Kidney (tissue), 14 donors: Measurements from ENCODE around the gene POLR3E. TPM values are rescaled to one million over a fixed set of nuclear protein-coding genes. Genes with fewer than 3 reads are reported as not detected.

Experiments
- DNase-seq, 5 donors: peaks; one replicate each; pipeline ENCODE4 v3.0.0-alpha.2; 2013 to 2020
- FAIRE-seq: peaks from 2 replicates; lab custom pipeline; 2012; peaks lifted over from hg19 to GRCh38; lab: Jason Lieb, UNC
- H3K27ac ChIP-seq, 2 donors: one replicate each; pipeline ENCODE4 v1.7.0; 2013; ENCODE audit warnings: low read depth in 2 of 2, low read length in 2 of 2, inconsistent platforms in 1 of 2
- H3K27me3 ChIP-seq: one replicate; pipeline ENCODE4 v1.7.1; 2013; ENCODE audit warnings: low read length, inconsistent platforms; ENCODE audit not compliant: control insufficient read depth, insufficient read depth
- H3K36me3 ChIP-seq, 3 donors: one replicate each; pipeline versions ENCODE4 v1.7.0 to v1.7.1; 2013; ENCODE audit warnings: low read length in 3 of 3, control low read depth in 1 of 3, inconsistent platforms in 1 of 3; ENCODE audit not compliant: insufficient read depth in 3 of 3, control insufficient read depth in 2 of 3
- H3K4me1 ChIP-seq, 3 donors: one replicate each; pipeline versions ENCODE4 v1.7.0 to v1.7.1; 2013; ENCODE audit warnings: low read length in 3 of 3, inconsistent platforms in 1 of 3, low read depth in 1 of 3; ENCODE audit not compliant: control insufficient read depth in 2 of 3, insufficient read depth in 2 of 3
- H3K4me3 ChIP-seq, 3 donors: one replicate each; pipeline versions ENCODE4 v1.7.0 to v1.8.1; 2013; ENCODE audit warnings: low read length in 3 of 3, control low read depth in 1 of 3, inconsistent platforms in 1 of 3
- H3K9ac ChIP-seq, 3 donors: one replicate each; pipeline versions ENCODE4 v1.7.0 to v1.7.1; 2013; ENCODE audit warnings: low read length in 3 of 3, control low read depth in 1 of 3, inconsistent platforms in 1 of 3
- H3K9me3 ChIP-seq, 3 donors: one replicate each; pipeline versions ENCODE4 v1.7.0 to v1.7.1; 2013; ENCODE audit warnings: low read length in 3 of 3, control low read depth in 1 of 3, inconsistent platforms in 1 of 3; ENCODE audit not compliant: control insufficient read depth in 2 of 3, insufficient read depth in 1 of 3
- intact Hi-C: fragments of 100-400 bp; cut with DNase I; formaldehyde crosslinking; loops from one replicate; pipeline ENCODE4 v1.11.1; 2022
- polyA plus RNA-seq: library from polyadenylated mRNA; stranded (reverse); fragments of 350-450 nt; fragmentation: Illumina TruSeq; extraction: RNeasy Lipid Tissue Mini Kit (QIAGEN cat#74804); gene quantifications from one replicate; pipeline ENCODE4 v1.2.3, GENCODE V29; 2014; ENCODE audit warnings: low read depth, low replicate concordance; ENCODE audit not compliant: insufficient read depth
- total RNA-seq: library from RNA; stranded (reverse); fragmentation: NEBNext Ultra II Directional; extraction: Animal tissue kit (Norgen Biotek cat#: 25700); gene quantifications from one replicate; pipeline ENCODE4 v1.2.1, GENCODE V29; 2021
- TF ChIP-seq, protein P1 (sequence below): IDR thresholded peaks from 3 replicates; pipeline ENCODE4 v1.5.1; 2012; ENCODE audit warnings: mild to moderate bottlenecking, moderate library complexity, borderline replicate concordance; ENCODE audit not compliant: insufficient read depth; ENCODE audit errors: extremely low read depth
- donor health status: control.
- donor health status: control.
- donor health status: control.
- donor health status: control.
- donor health status: control.
- donor health status: DM: yes; HTN: yes; CAD: no.
- donor health status: Normal renal cell carcinoma (clear cell type).

POLR3E gene
- total and polyA plus RNA-seq, 2 donors from 2014 or later: 21.3 to 41.4 TPM

DNA sequence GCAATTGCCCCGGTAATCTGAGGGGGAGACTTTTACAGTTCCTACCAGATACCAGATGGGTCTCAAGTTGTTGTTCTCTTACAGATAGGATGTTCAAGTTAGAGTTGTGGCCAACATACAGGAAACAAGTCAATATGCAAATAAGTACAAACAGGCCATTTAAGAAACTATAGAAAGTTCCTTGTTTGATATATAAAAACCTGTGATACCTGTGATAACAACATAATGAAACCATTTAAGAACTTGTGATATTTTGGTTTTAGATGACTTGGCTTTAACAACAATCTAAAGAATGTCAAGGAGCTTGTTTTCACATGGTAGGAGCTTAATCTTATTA, 60.4 kb downstream of the POLR3E start:
- Histone ChIP-seq H3K36me3 (peaks cover 0 to 5% (median 3%) of the 10 kb centered on the region in 3 donors), H3K9ac (no peak overlapping the region), H3K4me3 (no peak overlapping the region), H3K27me3 (no peaks in the 10 kb centered on the region), H3K4me1 (peaks cover 0 to 10% (median 0%) of the 10 kb centered on the region in 3 donors), H3K27ac (no peak overlapping the region), H3K9me3 (no peaks in the 10 kb centered on the region)
- intact Hi-C loops: no loop called here
- TF ChIP-seq, protein P1, sequence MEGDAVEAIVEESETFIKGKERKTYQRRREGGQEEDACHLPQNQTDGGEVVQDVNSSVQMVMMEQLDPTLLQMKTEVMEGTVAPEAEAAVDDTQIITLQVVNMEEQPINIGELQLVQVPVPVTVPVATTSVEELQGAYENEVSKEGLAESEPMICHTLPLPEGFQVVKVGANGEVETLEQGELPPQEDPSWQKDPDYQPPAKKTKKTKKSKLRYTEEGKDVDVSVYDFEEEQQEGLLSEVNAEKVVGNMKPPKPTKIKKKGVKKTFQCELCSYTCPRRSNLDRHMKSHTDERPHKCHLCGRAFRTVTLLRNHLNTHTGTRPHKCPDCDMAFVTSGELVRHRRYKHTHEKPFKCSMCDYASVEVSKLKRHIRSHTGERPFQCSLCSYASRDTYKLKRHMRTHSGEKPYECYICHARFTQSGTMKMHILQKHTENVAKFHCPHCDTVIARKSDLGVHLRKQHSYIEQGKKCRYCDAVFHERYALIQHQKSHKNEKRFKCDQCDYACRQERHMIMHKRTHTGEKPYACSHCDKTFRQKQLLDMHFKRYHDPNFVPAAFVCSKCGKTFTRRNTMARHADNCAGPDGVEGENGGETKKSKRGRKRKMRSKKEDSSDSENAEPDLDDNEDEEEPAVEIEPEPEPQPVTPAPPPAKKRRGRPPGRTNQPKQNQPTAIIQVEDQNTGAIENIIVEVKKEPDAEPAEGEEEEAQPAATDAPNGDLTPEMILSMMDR: no peak
- no peak for DNase-seq
- no peak for FAIRE-seq

DNA sequence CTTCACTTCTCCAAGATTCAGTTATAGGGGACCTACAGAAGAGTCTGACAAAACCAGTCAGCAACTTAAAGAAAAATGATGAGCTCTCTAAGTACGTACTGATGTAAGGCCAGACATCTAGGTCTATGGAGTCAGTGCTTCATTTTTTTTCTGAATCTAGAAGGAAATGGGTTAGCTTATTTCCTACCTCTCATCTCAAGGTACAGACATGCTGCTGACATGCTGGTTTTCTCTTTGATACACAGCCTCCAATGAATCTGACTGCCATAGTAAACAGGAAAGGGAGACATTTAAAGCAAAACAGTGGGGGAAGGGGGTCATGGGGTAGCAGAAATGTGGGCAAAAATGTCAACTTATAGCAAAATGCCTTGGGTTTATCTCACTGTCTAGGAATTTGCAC, 60.8 kb downstream of the POLR3E start:
- intact Hi-C loops: no loop called here
- Histone ChIP-seq H3K9ac (no peak overlapping the region), H3K4me1 (peaks cover 0 to 9% (median 0%) of the 10 kb centered on the region in 3 donors), H3K27me3 (no peaks in the 10 kb centered on the region), H3K36me3 (peaks cover 0 to 8% (median 3%) of the 10 kb centered on the region in 3 donors), H3K9me3 (no peaks in the 10 kb centered on the region), H3K27ac (no peak overlapping the region), H3K4me3 (no peak overlapping the region)
- DNase-seq (no peak), FAIRE-seq (no peak)
- TF ChIP-seq, protein P1: no peak

DNA sequence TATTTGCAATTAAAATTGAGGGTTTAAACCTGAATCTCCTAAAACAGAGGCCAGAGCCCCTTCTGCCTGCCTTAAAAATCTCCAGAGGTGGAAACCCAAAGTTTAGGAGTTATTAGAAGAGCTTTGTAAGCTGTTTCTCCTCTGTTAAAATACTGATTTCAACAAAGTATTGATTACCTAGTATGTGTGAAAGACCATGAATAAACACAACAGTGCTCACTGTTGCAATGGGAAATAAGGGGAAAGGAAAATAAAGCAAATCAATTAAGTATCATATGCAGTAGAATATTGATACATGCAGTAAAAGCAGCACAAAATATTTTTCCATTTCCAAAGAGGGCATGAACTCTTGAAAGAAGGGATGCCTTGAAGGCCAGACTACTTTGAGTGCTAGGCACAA, 62.5 kb downstream of the POLR3E start:
- Histone ChIP-seq H3K9ac (no peak overlapping the region), H3K4me3 (no peak overlapping the region), H3K36me3 (peaks cover under 1 to 20% (median 3%) of the 10 kb centered on the region in 3 donors), H3K27me3 (no peaks in the 10 kb centered on the region), H3K9me3 (no peaks in the 10 kb centered on the region), H3K27ac (no peak overlapping the region), H3K4me1 (no peaks in the 10 kb centered on the region)
- intact Hi-C loops: no loop called here
- FAIRE-seq (no peak), DNase-seq (no peak)
- TF ChIP-seq, protein P1: no peak
